Kidney (tissue), 14 donors: ENCODE measurements around the gene CST1. TPM values are rescaled to one million over a fixed set of nuclear protein-coding genes. Genes with fewer than 3 reads are reported as not detected.

Source experiments
- DNase-seq, 5 donors: peaks; one replicate each; pipeline ENCODE4 v3.0.0-alpha.2; 2013 to 2020
- FAIRE-seq: peaks from 2 replicates; lab custom pipeline; 2012; peaks lifted over from hg19 to GRCh38; lab: Jason Lieb, UNC
- H3K27ac ChIP-seq, 2 donors: one replicate each; pipeline ENCODE4 v1.7.0; 2013; ENCODE audit warnings: low read depth in 2 of 2, low read length in 2 of 2, inconsistent platforms in 1 of 2
- H3K27me3 ChIP-seq: one replicate; pipeline ENCODE4 v1.7.1; 2013; ENCODE audit warnings: low read length, inconsistent platforms; ENCODE audit not compliant: control insufficient read depth, insufficient read depth
- H3K36me3 ChIP-seq, 3 donors: one replicate each; pipeline versions ENCODE4 v1.7.0 to v1.7.1; 2013; ENCODE audit warnings: low read length in 3 of 3, control low read depth in 1 of 3, inconsistent platforms in 1 of 3; ENCODE audit not compliant: insufficient read depth in 3 of 3, control insufficient read depth in 2 of 3
- H3K4me1 ChIP-seq, 3 donors: one replicate each; pipeline versions ENCODE4 v1.7.0 to v1.7.1; 2013; ENCODE audit warnings: low read length in 3 of 3, inconsistent platforms in 1 of 3, low read depth in 1 of 3; ENCODE audit not compliant: control insufficient read depth in 2 of 3, insufficient read depth in 2 of 3
- H3K4me3 ChIP-seq, 3 donors: one replicate each; pipeline versions ENCODE4 v1.7.0 to v1.8.1; 2013; ENCODE audit warnings: low read length in 3 of 3, control low read depth in 1 of 3, inconsistent platforms in 1 of 3
- H3K9ac ChIP-seq, 3 donors: one replicate each; pipeline versions ENCODE4 v1.7.0 to v1.7.1; 2013; ENCODE audit warnings: low read length in 3 of 3, control low read depth in 1 of 3, inconsistent platforms in 1 of 3
- H3K9me3 ChIP-seq, 3 donors: one replicate each; pipeline versions ENCODE4 v1.7.0 to v1.7.1; 2013; ENCODE audit warnings: low read length in 3 of 3, control low read depth in 1 of 3, inconsistent platforms in 1 of 3; ENCODE audit not compliant: control insufficient read depth in 2 of 3, insufficient read depth in 1 of 3
- CTCF ChIP-seq: IDR thresholded peaks from 3 replicates; pipeline ENCODE4 v1.5.1; 2012; ENCODE audit warnings: mild to moderate bottlenecking, moderate library complexity, borderline replicate concordance; ENCODE audit not compliant: insufficient read depth; ENCODE audit errors: extremely low read depth
- intact Hi-C: fragments of 100-400 bp; cut with DNase I; formaldehyde crosslinking; loops from one replicate; pipeline ENCODE4 v1.11.1; 2022
- polyA plus RNA-seq: library from polyadenylated mRNA; stranded (reverse); fragments of 350-450 nt; fragmentation: Illumina TruSeq; extraction: RNeasy Lipid Tissue Mini Kit (QIAGEN cat#74804); gene quantifications from one replicate; pipeline ENCODE4 v1.2.3, GENCODE V29; 2014; ENCODE audit warnings: low read depth, low replicate concordance; ENCODE audit not compliant: insufficient read depth
- total RNA-seq: library from RNA; stranded (reverse); fragmentation: NEBNext Ultra II Directional; extraction: Animal tissue kit (Norgen Biotek cat#: 25700); gene quantifications from one replicate; pipeline ENCODE4 v1.2.1, GENCODE V29; 2021
- donor health status: control.
- donor health status: control.
- donor health status: control.
- donor health status: control.
- donor health status: control.
- donor health status: DM: yes; HTN: yes; CAD: no.
- donor health status: Normal renal cell carcinoma (clear cell type).

CST1 gene
- total and polyA plus RNA-seq, 2 donors from 2014 or later, result not detected

GRCh38 chr20:23705895-23706294 lies 44.8 kb downstream of the CST1 start:
- no peaks in the 10 kb centered on the region for H3K27me3 ChIP-seq
- H3K9me3 ChIP-seq, result peaks cover 0 to 2% (median 0%) of the 10 kb centered on the region in 3 donors
- no peak overlapping the region for H3K27ac ChIP-seq
- H3K4me1 ChIP-seq, result no peaks in the 10 kb centered on the region
- DNase-seq (no peak), FAIRE-seq (no peak)
- no peak overlapping the region for H3K9ac ChIP-seq
- H3K4me3 ChIP-seq, result no peak overlapping the region
- no peaks in the 10 kb centered on the region for H3K36me3 ChIP-seq
- intact Hi-C loops, result no loop called here
- TF ChIP-seq CTCF, result no peak

- no peak overlapping the region for H3K9ac ChIP-seq
- DNase-seq (no peak), FAIRE-seq (peak; percentile 23)
- no peaks in the 10 kb centered on the region for H3K36me3 ChIP-seq
- no peak overlapping the region for H3K4me3 ChIP-seq
- intact Hi-C loops, result no loop called here
- H3K9me3 ChIP-seq, result peaks cover 0 to 2% (median 0%) of the 10 kb centered on the region in 3 donors
- no peak overlapping the region for H3K27ac ChIP-seq
- H3K27me3 ChIP-seq, result no peaks in the 10 kb centered on the region
- H3K4me1 ChIP-seq, result no peaks in the 10 kb centered on the region
- no peak for TF ChIP-seq CTCF
Observed at GRCh38 chr20:23702021-23702420, 48.7 kb downstream of the CST1 start.

- Histone ChIP-seq H3K27me3 (no peaks in the 10 kb centered on the region), H3K36me3 (no peaks in the 10 kb centered on the region), H3K9me3 (peaks cover 0 to 2% (median 0%) of the 10 kb centered on the region in 3 donors), H3K27ac (no peak overlapping the region), H3K4me3 (no peak overlapping the region), H3K9ac (no peak overlapping the region), H3K4me1 (no peaks in the 10 kb centered on the region)
- FAIRE-seq, result no peak
- no peak for DNase-seq
- intact Hi-C loops, result no loop called here
- TF ChIP-seq CTCF, result no peak
Observed at GRCh38 chr20:23700931-23701330, 49.8 kb downstream of the CST1 start.

GRCh38 chr20:23697947-23698346 lies 52.8 kb downstream of the CST1 start:
- intact Hi-C loops, result no loop called here
- FAIRE-seq, result no peak
- DNase-seq, result no peak
- peaks cover 0 to 2% (median 0%) of the 10 kb centered on the region in 3 donors for H3K9me3 ChIP-seq
- H3K27ac ChIP-seq, result no peak overlapping the region
- H3K27me3 ChIP-seq, result no peaks in the 10 kb centered on the region
- H3K36me3 ChIP-seq, result no peaks in the 10 kb centered on the region
- no peak for TF ChIP-seq CTCF
- no peaks in the 10 kb centered on the region for H3K4me1 ChIP-seq
- H3K9ac ChIP-seq, result no peak overlapping the region
- H3K4me3 ChIP-seq, result no peak overlapping the region
